Neural cell (in vitro differentiated cells): ENCODE measurements around the gene PPP1R13B.

Experiments
- CTCF ChIP-seq: fragments of 450-650 bp; IDR thresholded peaks from 2 replicates; pipeline ENCODE4 v1.5.1; 2014; ENCODE audit warnings: antibody characterized with exemption, mild to moderate bottlenecking, moderate library complexity; ENCODE audit not compliant: poor library complexity, severe bottlenecking
- EP300 ChIP-seq: fragments of 450-650 bp; conservative IDR thresholded peaks from 2 replicates; pipeline ENCODE4 v1.6.1; 2014; ENCODE audit warnings: antibody characterized with exemption, mild to moderate bottlenecking, moderate library complexity; ENCODE audit not compliant: poor library complexity, severe bottlenecking
- EZH2 ChIP-seq: fragments of 200-600, 300-800 bp; shearing (Covaris generic), sonication (generic); IDR thresholded peaks from 2 replicates; pipeline ENCODE4 v1.6.1; 2014; ENCODE audit warnings: antibody characterized with exemption, low read length, borderline replicate concordance, mild to moderate bottlenecking; ENCODE audit not compliant: insufficient read depth, poor library complexity, severe bottlenecking
- MXI1 ChIP-seq: fragments of 450-650 bp; conservative IDR thresholded peaks from 2 replicates; pipeline ENCODE4 v1.6.1; 2014; ENCODE audit warnings: antibody characterized with exemption, mild to moderate bottlenecking; ENCODE audit not compliant: poor library complexity, severe bottlenecking
- POLR2AphosphoS5 ChIP-seq: IDR thresholded peaks from 2 replicates; pipeline ENCODE4 v1.6.1; 2012
- TAF1 ChIP-seq: IDR thresholded peaks from 2 replicates; pipeline ENCODE4 v1.6.1; 2012; ENCODE audit warnings: low read depth

GRCh38 chr14:103688906-103689902 lies 158.2 kb downstream of the PPP1R13B start:
- TF ChIP-seq CTCF (no peak), EZH2 (no peak), TAF1 (no peak), POLR2AphosphoS5 (no peak), EP300 (no peak), MXI1 (no peak)
